SK-N-SH (cell line): ENCODE data around the gene RASSF1. TPM values are rescaled to one million over a fixed set of nuclear protein-coding genes. Genes with fewer than 3 reads are reported as not detected.

ENCODE experiments used
- CTCF ChIA-PET: fragments of 300-600, 350-600 bp; formaldehyde crosslinking; extraction: SDS; loops from one replicate; lab custom pipeline; 2021; lab: Yijun Ruan, JAX
- POLR2A ChIA-PET: fragments of 350-600 bp; sonication (Branson Sonifier 250); formaldehyde crosslinking; extraction: SDS; loops from one replicate; lab custom pipeline; 2020; ENCODE audit warnings: antibody characterized with exemption, inconsistent platforms; lab: Yijun Ruan, JAX
- DNase-seq: peaks from one replicate; pipeline ENCODE4 v3.0.0; 2012
- H2AFZ ChIP-seq: fragments of 200-600 bp; sonication (generic); 2 replicates; pipeline ENCODE4 v1.8.1; 2016; ENCODE audit warnings: antibody characterized with exemption, mild to moderate bottlenecking, low read depth
- H3F3A ChIP-seq: fragments of 200-600 bp; sonication (generic); replicated peaks from 2 replicates; pipeline ENCODE3; 2016; ENCODE audit warnings: antibody characterized with exemption, mild to moderate bottlenecking; ENCODE audit not compliant: insufficient read depth
- H3K27ac ChIP-seq, 2 experiments: fragments of 200-500 bp in 1 of 2; fragments of 200-600 bp in 1 of 2; sonication (Bioruptor generic) in 1 of 2; sonication (generic), shearing (Covaris generic) in 1 of 2; 2 replicates each; pipeline versions ENCODE4 v1.5.1 to v1.6.1; 2014 to 2016; ENCODE audit warnings: low read depth in 2 of 2, inconsistent platforms in 1 of 2, low read length in 1 of 2, mild to moderate bottlenecking in 1 of 2, mixed read lengths in 1 of 2
- H3K27me3 ChIP-seq: fragments of 200-600 bp; sonication (generic), shearing (Covaris generic); 2 replicates; pipeline ENCODE4 v1.6.1; 2016; ENCODE audit warnings: mixed run types; ENCODE audit not compliant: insufficient read depth
- H3K36me3 ChIP-seq, 2 experiments: fragments of 200-500 bp in 1 of 2; fragments of 200-600 bp in 1 of 2; sonication (Bioruptor generic) in 1 of 2; sonication (generic) in 1 of 2; replicated peaks in 1 of 2; 2 replicates each; pipeline versions ENCODE3 to v1.5.1; 2014 to 2016; ENCODE audit warnings: low read length in 1 of 2, mild to moderate bottlenecking in 1 of 2; ENCODE audit not compliant: insufficient read depth in 2 of 2, control insufficient read depth in 1 of 2
- H3K4me1 ChIP-seq, 2 experiments: fragments of 200-500 bp in 1 of 2; fragments of 200-600 bp in 1 of 2; sonication (Bioruptor generic) in 1 of 2; sonication (generic), shearing (Covaris generic) in 1 of 2; 2 replicates each; pipeline versions ENCODE4 v1.5.1 to v1.6.1; 2014 to 2016; ENCODE audit warnings: low read depth in 1 of 2, low read length in 1 of 2, mixed run types in 1 of 2; ENCODE audit not compliant: insufficient read depth in 2 of 2, control insufficient read depth in 1 of 2
- H3K4me2 ChIP-seq: fragments of 200-600 bp; sonication (generic), shearing (Covaris generic); 2 replicates; pipeline ENCODE4 v1.6.1; 2017; ENCODE audit warnings: mixed run types
- H3K4me3 ChIP-seq, 2 experiments: fragments of 200-500 bp in 1 of 2; fragments of 200-600 bp in 1 of 2; sonication (Bioruptor generic) in 1 of 2; sonication (generic), shearing (Covaris generic) in 1 of 2; 2 replicates each; pipeline versions ENCODE4 v1.5.1 to v1.8.1; 2014 to 2016; ENCODE audit warnings: low read depth in 2 of 2, inconsistent platforms in 1 of 2, low read length in 1 of 2, mild to moderate bottlenecking in 1 of 2, mixed read lengths in 1 of 2, moderate library complexity in 1 of 2
- H3K79me2 ChIP-seq: fragments of 200-600 bp; sonication (generic); 2 replicates; pipeline ENCODE4 v1.8.1; 2017; ENCODE audit warnings: mild to moderate bottlenecking; ENCODE audit not compliant: insufficient read depth
- H3K9ac ChIP-seq: fragments of 200-600 bp; sonication (generic); 2 replicates; pipeline ENCODE4 v1.6.1; 2017; ENCODE audit warnings: mixed run types
- H3K9me2 ChIP-seq: fragments of 200-600 bp; sonication (generic); 2 replicates; pipeline ENCODE4 v1.6.1; 2017; ENCODE audit warnings: mixed run types
- H3K9me3 ChIP-seq: fragments of 200-600 bp; sonication (generic); 2 replicates; pipeline ENCODE4 v1.6.1; 2017; ENCODE audit warnings: mixed run types, mild to moderate bottlenecking, moderate library complexity
- H4K20me1 ChIP-seq: fragments of 200-600 bp; sonication (generic); 2 replicates; pipeline ENCODE4 v1.6.1; 2017; ENCODE audit warnings: mild to moderate bottlenecking, mixed run types; ENCODE audit not compliant: insufficient read depth
- ELF1 ChIP-seq: IDR thresholded peaks from 2 replicates; pipeline ENCODE4 v1.4.0; 2012
- EP300 ChIP-seq, 2 experiments: IDR thresholded peaks; 2 replicates each; pipeline versions ENCODE4 v1.4.0 to v1.6.1; 2012; ENCODE audit warnings: borderline replicate concordance in 1 of 2, low read depth in 1 of 2, low read length in 1 of 2
- EZH2phosphoT487 ChIP-seq: fragments of 200-600 bp; sonication (generic); IDR thresholded peaks from 2 replicates; pipeline ENCODE4 v1.6.1; 2017; ENCODE audit warnings: low read depth, mixed run types, mild to moderate bottlenecking, antibody characterized with exemption, moderate library complexity, borderline replicate concordance
- FOSL2 ChIP-seq: IDR thresholded peaks from 2 replicates; pipeline ENCODE4 v1.4.0; 2012; ENCODE audit warnings: low read depth, mild to moderate bottlenecking, moderate library complexity, borderline replicate concordance
- FOXJ3 ChIP-seq: sonication (generic); formaldehyde crosslinking; IDR thresholded peaks from 2 replicates; pipeline ENCODE4 v1.5.1; 2020; ENCODE audit warnings: mild to moderate bottlenecking, missing genetic modification reagents
- GABPA ChIP-seq: IDR thresholded peaks from 2 replicates; pipeline ENCODE4 v1.4.0; 2012; ENCODE audit warnings: low read depth, mild to moderate bottlenecking
- NRF1 ChIP-seq: IDR thresholded peaks from 2 replicates; pipeline ENCODE4 v1.6.1; 2012; ENCODE audit warnings: low read depth, mild to moderate bottlenecking, low read length
- RAD21 ChIP-seq: IDR thresholded peaks from 2 replicates; pipeline ENCODE4 v1.6.1; 2012; ENCODE audit warnings: mild to moderate bottlenecking, low read length
- RFX5 ChIP-seq: IDR thresholded peaks from 2 replicates; pipeline ENCODE4 v1.6.1; 2012; ENCODE audit warnings: mild to moderate bottlenecking, improper control_type of control experiment, low read length
- RXRA ChIP-seq: IDR thresholded peaks from 2 replicates; pipeline ENCODE4 v1.4.0; 2012; ENCODE audit warnings: low read depth, mild to moderate bottlenecking, borderline replicate concordance
- TAF1 ChIP-seq: IDR thresholded peaks from 2 replicates; pipeline ENCODE4 v1.6.1; 2012; ENCODE audit warnings: low read depth, mild to moderate bottlenecking, low read length, moderate library complexity, borderline replicate concordance
- USF1 ChIP-seq: IDR thresholded peaks from 2 replicates; pipeline ENCODE4 v1.4.0; 2012; ENCODE audit warnings: low read depth, borderline replicate concordance
- YY1 ChIP-seq: IDR thresholded peaks from 2 replicates; pipeline ENCODE4 v1.4.0; 2012; ENCODE audit warnings: low read depth, mild to moderate bottlenecking
- WGBS: methylation state at CpG from one replicate; pipeline ENCODE4 v1.1.6; 2017; ENCODE audit warnings: low lambda C conversion rate; 5-methylcytosine and 5-hydroxymethylcytosine counted together
- polyA plus RNA-seq, 3 experiments: library from polyadenylated mRNA; depleted of rRNA; stranded (reverse); fragments of >200 nt; gene quantifications; 2 replicates each; pipeline ENCODE4 v1.2.3, GENCODE V29; 2012
- TF ChIP-seq, protein P1 (sequence below): fragments of 150-350 bp; IDR thresholded peaks from 2 replicates; pipeline ENCODE4 v1.6.1; 2017; ENCODE audit warnings: antibody characterized with exemption, low read length, low read depth, borderline replicate concordance
- TF ChIP-seq, protein P2 (sequence below): IDR thresholded peaks from 2 replicates; pipeline ENCODE4 v1.4.0; 2012; ENCODE audit warnings: low read depth
- TF ChIP-seq, protein P3 (sequence below): fragments of 150-350 bp; IDR thresholded peaks from 2 replicates; pipeline ENCODE4 v1.6.1; 2016; ENCODE audit warnings: mild to moderate bottlenecking, low read depth, low read length
- TF ChIP-seq, protein P4 (sequence below): IDR thresholded peaks from 2 replicates; pipeline ENCODE4 v1.6.1; 2012; ENCODE audit warnings: mild to moderate bottlenecking, low read depth, low read length, moderate library complexity

The RASSF1 gene
- polyA plus RNA-seq, 1 of the 3 experiments (the other 2 are of a cell fraction) = 28.1 TPM

DNA sequence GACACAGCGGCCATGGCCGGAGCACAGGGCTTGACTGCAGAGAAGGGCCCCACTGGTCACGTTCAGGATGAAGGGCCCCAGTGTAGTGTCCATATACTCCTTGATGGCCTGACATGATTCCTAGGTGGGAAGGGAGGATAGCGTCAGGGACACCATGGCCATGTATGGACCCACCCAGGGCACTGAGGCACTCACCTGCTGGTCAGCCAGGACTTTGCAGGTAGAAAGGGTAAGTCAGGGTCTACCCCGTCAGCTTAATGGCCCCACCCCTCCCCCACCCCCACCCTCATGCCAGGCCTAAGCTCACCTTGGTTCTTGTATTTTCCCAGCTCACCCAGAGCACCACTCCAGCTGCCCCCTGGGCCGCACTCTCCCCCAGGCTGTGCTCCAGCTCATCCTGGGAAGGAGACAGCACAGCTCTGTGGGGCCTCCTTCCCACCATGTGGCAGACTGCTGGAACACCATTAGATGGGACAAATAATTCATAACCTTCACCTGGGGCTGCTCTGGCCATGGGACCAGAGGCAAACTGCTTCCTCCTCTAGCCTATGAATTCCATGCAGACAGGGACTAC lies 39.9 kb downstream of the RASSF1 start:
- TF ChIP-seq NRF1 (no peak), RXRA (no peak), RAD21 (no peak), USF1 (no peak), ELF1 (no peak), FOXJ3 (CRISPR knock-in tag) (no peak), RFX5 (no peak), TAF1 (no peak), GABPA (no peak), FOSL2 (no peak), YY1 (no peak), EP300 (IDR thresholded peaks at IDR 0.05; ENCODE audit: borderline replicate concordance in 1 of 2, low read depth in 1 of 2, low read length in 1 of 2) (no peak), EZH2phosphoT487 (no peak)
- TF ChIP-seq, protein P1, sequence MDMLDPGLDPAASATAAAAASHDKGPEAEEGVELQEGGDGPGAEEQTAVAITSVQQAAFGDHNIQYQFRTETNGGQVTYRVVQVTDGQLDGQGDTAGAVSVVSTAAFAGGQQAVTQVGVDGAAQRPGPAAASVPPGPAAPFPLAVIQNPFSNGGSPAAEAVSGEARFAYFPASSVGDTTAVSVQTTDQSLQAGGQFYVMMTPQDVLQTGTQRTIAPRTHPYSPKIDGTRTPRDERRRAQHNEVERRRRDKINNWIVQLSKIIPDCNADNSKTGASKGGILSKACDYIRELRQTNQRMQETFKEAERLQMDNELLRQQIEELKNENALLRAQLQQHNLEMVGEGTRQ = no peak
- TF ChIP-seq, protein P2, sequence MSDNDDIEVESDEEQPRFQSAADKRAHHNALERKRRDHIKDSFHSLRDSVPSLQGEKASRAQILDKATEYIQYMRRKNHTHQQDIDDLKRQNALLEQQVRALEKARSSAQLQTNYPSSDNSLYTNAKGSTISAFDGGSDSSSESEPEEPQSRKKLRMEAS = no peak
- TF ChIP-seq, protein P3, sequence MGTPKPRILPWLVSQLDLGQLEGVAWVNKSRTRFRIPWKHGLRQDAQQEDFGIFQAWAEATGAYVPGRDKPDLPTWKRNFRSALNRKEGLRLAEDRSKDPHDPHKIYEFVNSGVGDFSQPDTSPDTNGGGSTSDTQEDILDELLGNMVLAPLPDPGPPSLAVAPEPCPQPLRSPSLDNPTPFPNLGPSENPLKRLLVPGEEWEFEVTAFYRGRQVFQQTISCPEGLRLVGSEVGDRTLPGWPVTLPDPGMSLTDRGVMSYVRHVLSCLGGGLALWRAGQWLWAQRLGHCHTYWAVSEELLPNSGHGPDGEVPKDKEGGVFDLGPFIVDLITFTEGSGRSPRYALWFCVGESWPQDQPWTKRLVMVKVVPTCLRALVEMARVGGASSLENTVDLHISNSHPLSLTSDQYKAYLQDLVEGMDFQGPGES = no peak
- TF ChIP-seq, protein P4, sequence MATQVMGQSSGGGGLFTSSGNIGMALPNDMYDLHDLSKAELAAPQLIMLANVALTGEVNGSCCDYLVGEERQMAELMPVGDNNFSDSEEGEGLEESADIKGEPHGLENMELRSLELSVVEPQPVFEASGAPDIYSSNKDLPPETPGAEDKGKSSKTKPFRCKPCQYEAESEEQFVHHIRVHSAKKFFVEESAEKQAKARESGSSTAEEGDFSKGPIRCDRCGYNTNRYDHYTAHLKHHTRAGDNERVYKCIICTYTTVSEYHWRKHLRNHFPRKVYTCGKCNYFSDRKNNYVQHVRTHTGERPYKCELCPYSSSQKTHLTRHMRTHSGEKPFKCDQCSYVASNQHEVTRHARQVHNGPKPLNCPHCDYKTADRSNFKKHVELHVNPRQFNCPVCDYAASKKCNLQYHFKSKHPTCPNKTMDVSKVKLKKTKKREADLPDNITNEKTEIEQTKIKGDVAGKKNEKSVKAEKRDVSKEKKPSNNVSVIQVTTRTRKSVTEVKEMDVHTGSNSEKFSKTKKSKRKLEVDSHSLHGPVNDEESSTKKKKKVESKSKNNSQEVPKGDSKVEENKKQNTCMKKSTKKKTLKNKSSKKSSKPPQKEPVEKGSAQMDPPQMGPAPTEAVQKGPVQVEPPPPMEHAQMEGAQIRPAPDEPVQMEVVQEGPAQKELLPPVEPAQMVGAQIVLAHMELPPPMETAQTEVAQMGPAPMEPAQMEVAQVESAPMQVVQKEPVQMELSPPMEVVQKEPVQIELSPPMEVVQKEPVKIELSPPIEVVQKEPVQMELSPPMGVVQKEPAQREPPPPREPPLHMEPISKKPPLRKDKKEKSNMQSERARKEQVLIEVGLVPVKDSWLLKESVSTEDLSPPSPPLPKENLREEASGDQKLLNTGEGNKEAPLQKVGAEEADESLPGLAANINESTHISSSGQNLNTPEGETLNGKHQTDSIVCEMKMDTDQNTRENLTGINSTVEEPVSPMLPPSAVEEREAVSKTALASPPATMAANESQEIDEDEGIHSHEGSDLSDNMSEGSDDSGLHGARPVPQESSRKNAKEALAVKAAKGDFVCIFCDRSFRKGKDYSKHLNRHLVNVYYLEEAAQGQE = no peak
- no peak overlapping the region for H2AFZ ChIP-seq
- H3K27me3 ChIP-seq = no peaks in the 10 kb centered on the region
- CTCF ChIA-PET = interaction anchor here (1.0 to 7.7 kb wide), 2 partner anchors 19 to 41 kb away, joined by 3 to 45 read pairs; no protein-coding TSS in a partner anchor
- no peak overlapping the region for H3K9ac ChIP-seq
- WGBS = 100% methylated on average over 2 of the region's 6 CpGs
- no peak overlapping the region for H3K4me3 ChIP-seq
- H3K9me3 ChIP-seq = no peaks in the 10 kb centered on the region
- H3K4me1 ChIP-seq = peaks cover 10 to 38% of the 10 kb centered on the region in 2 experiments; a peak in 2 of 4 replicates
- no peaks in the 10 kb centered on the region for H3K9me2 ChIP-seq
- H3F3A ChIP-seq = no peaks in the 10 kb centered on the region
- no peak for DNase-seq
- POLR2A ChIA-PET = interaction anchor here (0.7 kb wide), 1 partner anchor 23 kb away, joined by 3 read pairs; no protein-coding TSS in a partner anchor
- peak overlapping the region; percentile 86 for H3K4me2 ChIP-seq
- peaks cover 7% of the 10 kb centered on the region; the same call in 1 of the 2 replicates for H3K79me2 ChIP-seq
- no peaks in the 10 kb centered on the region for H4K20me1 ChIP-seq
- peaks cover 0 to 6% of the 10 kb centered on the region in 2 experiments for H3K36me3 ChIP-seq
- H3K27ac ChIP-seq = no peak overlapping the region; a peak in 1 of 4 replicates
